NCI-H82 (cell line): ENCODE measurements around the gene SMOC2.
"Not testable (repeated sequence)": the region's sequence is repeated elsewhere in the genome, so short reads cannot be mapped to it uniquely, and the experiment has no call there.

ENCODE experiments used
- DNase-seq: peaks from one replicate; lab custom pipeline; 2025; lab: John Stamatoyannopoulos, UW

Gene SMOC2

GRCh38 chr6:168541307-168541706 is 100.3 kb downstream of the SMOC2 start:
- DNase-seq = no peak

- no peak for DNase-seq
These were observed 101.3 kb downstream of the SMOC2 start for GRCh38 chr6:168542301-168542700.

GRCh38 chr6:168545428-168545827 is 104.4 kb downstream of the SMOC2 start:
- no peak for DNase-seq

GRCh38 chr6:168546151-168546550 is 105.2 kb downstream of the SMOC2 start:
- no peak for DNase-seq

GRCh38 chr6:168546730-168547129 is 105.7 kb downstream of the SMOC2 start:
- DNase-seq = no peak

- no peak for DNase-seq
These were observed 109.3 kb downstream of the SMOC2 start for GRCh38 chr6:168550326-168550725.

GRCh38 chr6:168554472-168554871 is 113.5 kb downstream of the SMOC2 start:
- DNase-seq = no peak

GRCh38 chr6:168554898-168555617 is 114.1 kb downstream of the SMOC2 start:
- no peak for DNase-seq

- DNase-seq = no peak
These were observed 114.8 kb downstream of the SMOC2 start for GRCh38 chr6:168555618-168556273.

GRCh38 chr6:168557512-168557911 is 116.5 kb downstream of the SMOC2 start:
- DNase-seq = no peak

- DNase-seq = no peak
These were observed 117.7 kb downstream of the SMOC2 start for GRCh38 chr6:168558686-168559085.

- no peak for DNase-seq
These were observed 118.7 kb downstream of the SMOC2 start for GRCh38 chr6:168559574-168560098.

- DNase-seq = no peak
These were observed 119.1 kb downstream of the SMOC2 start for GRCh38 chr6:168560126-168560525.

GRCh38 chr6:168562576-168563151 is 121.7 kb downstream of the SMOC2 start:
- DNase-seq = no peak

GRCh38 chr6:168563656-168564055 is 122.7 kb downstream of the SMOC2 start:
- DNase-seq = no peak

GRCh38 chr6:168565112-168565511 is 124.1 kb downstream of the SMOC2 start:
- no peak for DNase-seq

GRCh38 chr6:168570211-168570610 is 129.2 kb downstream of the SMOC2 start:
- DNase-seq = no peak

- no peak for DNase-seq
These were observed 130.3 kb downstream of the SMOC2 start for GRCh38 chr6:168571268-168571667.

GRCh38 chr6:168573276-168573835 is 132.4 kb downstream of the SMOC2 start:
- not testable (repeated sequence) for DNase-seq

- DNase-seq = no peak
These were observed 133.2 kb downstream of the SMOC2 start for GRCh38 chr6:168574075-168574698.

GRCh38 chr6:168574699-168575195 is 133.8 kb downstream of the SMOC2 start:
- DNase-seq = no peak
